LHCN-M2 (cell line): ENCODE data around the gene PCA3. TPM values are rescaled to one million over a fixed set of nuclear protein-coding genes. Genes with fewer than 3 reads are reported as not detected.
A peak's percentile ranks its signal among the peaks of the same experiment; 100 is the strongest.
"Not testable (repeated sequence)": the region's sequence is repeated elsewhere in the genome, so short reads cannot be mapped to it uniquely, and the experiment has no call there.

ENCODE experiments used
- DNase-seq: peaks from one replicate; pipeline ENCODE4 v3.0.0-alpha.2; 2012; ENCODE audit warnings: low read depth
- polyA plus RNA-seq: library from polyadenylated mRNA; unstranded; fragments of >200 nt; gene quantifications from one replicate; pipeline ENCODE4 v1.2.1, GENCODE V29; 2012; ENCODE audit warnings: missing spikeins
- total RNA-seq: library from RNA; depleted of rRNA; stranded (reverse); fragments of >200 nt; gene quantifications from 2 replicates; pipeline ENCODE4 v1.2.3, GENCODE V29; 2014; rRNA removed

PCA3 gene
- 0.29 TPM in 1 of 2 replicates, not detected in the other for total RNA-seq
- 7.6 TPM for polyA plus RNA-seq

DNA sequence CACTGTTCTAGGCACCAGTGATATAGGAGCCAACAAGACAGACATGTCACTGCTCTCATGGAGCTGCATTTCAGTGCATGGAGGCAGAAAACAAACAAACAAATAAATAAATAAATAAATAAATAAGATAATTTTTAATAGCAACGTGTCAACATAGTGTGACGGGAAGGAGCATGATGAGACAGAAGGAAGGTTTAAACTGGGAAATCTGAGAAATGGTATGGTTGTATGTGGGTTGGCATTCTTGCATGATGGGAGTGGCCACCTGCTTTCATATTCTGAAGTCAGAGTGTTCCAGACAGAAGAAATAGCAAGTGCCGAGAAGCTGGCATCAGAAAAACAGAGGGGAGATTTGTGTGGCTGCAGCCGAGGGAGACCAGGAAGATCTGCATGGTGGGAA, at the start of gene PCA3:
Gene PCA3, plus strand, starts transcription at position 301 of the 400 bp plus-strand sequence.
- no peak for DNase-seq

DNA sequence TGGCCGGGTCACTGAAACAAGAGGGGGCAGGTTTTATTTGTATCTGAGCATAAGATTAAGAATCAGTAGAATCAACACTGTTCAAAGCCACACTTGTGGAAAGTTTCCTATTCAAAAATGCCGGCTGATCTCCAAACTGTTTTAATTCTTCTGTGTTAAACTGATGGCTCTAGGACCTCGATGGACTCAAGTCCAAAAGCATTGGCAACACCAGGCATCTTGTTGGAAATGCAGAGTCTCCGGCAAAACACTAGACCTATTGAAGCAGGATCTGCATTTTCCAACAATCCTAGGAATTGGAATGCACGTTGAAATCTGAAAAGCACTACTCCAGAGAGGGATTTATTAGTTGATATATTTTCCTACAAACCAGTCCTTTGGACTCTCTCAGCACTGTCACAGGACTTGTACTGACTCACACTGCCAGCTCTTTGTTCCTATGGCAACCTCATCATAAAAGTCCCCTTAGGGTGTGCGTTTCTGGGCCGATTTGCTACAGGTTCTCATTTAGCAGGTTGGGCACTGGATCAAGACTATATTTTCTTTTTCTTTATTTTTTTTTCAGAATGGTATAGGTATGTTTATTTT, 48.1 kb upstream of the PCA3 start:
- DNase-seq, result peak; percentile 56

DNA sequence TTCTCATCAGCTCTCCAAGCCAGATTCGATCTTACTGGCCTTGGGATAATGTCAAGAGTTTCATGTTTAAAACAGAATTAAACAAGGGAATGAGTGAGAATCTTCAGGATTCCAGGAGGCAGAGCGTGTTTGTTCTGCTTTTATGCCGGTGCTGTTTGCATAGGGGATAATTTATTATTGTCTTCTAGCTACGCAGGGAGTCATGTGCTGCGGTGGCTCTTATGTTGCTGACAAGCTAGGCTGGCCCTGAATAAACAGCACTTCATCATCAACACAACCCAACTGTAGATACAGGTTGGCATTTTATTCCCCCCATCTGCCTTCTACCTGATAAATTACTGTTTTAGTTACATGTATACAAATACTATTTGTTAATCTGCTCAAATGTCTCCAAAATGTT, 47.1 kb upstream of the PCA3 start:
- DNase-seq, result no peak

DNA sequence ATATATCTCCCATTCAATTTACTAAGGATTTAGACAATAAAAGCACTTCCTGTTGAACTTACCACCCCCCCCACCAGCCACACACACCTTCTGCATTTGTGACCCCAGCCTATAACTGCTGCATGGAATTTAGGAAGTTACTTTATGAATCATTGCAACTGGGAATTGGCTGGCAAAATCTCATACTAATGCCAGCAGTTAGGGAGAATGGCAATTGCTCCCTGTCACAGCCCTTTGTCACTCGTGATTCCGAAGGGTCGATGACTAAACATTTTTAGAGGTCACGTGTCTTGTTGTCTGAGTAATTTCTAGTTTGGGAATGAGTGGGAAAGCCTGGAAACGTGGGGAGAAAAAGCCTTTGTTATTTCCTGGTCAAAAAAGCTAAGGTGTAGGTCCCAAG, 46.6 kb upstream of the PCA3 start:
- peak; percentile 84 for DNase-seq

DNA sequence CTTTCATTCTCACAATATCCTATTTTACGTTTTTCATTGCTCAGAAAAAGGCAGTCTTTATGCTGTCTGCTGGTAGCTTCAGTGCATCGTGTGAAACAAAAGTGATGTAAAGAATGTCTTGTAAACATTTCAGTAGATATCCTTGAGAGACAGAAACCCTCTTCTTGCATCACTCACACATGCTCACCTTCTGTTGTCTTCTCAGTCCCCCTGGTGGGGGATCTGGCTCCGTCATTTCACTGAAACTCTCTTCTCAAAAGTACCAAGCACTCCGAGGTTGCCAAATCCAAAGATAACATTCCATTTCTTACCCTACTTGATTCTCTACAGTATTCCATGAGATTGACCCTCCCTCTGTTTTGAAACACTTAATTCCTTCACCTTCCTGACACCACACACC, 46.1 kb upstream of the PCA3 start:
- DNase-seq, result no peak

DNA sequence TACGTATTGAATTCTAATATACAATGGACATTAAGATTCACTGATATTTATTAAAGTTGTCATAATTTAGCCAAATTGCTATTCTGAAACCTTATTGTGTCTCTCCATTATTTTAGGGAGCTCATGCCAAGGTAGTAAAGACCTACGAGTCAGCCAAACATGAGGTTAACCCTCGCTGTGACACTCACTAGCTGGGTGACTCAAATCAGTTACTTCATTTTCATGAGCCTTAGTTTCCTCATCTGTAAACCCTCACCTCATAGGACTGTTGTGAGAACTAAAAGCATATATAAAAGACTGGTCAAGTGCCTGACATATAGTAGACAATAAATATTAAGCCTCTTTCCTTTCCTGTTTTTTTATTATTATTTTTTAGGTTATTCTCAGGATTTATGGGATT, 44.0 kb upstream of the PCA3 start:
- no peak for DNase-seq

DNA sequence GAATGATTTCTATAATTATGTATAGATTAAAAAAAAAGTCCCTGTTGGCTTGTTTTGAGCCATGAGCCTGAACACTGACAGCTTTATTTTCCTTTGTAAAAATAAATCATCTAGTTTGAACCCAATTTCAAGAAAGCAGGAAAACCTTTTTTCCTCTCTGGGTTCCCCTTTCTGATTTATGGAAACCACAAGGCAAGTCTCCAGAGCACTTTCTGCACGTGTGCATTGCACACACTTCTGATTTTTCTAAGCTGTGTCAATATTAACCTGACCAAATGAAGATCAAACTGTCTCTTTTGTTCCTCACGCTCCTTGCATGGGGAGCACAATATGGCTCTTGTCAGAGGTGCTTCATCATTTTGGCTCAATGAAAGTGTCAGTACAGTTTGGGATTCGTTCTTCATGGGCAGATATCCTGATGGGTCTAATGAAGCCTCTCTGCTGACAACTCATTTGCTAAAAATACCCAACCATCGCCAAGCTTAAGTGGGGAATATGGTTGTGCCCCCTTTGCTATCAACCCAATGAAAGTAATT, 39.2 kb upstream of the PCA3 start:
- no peak for DNase-seq

DNA sequence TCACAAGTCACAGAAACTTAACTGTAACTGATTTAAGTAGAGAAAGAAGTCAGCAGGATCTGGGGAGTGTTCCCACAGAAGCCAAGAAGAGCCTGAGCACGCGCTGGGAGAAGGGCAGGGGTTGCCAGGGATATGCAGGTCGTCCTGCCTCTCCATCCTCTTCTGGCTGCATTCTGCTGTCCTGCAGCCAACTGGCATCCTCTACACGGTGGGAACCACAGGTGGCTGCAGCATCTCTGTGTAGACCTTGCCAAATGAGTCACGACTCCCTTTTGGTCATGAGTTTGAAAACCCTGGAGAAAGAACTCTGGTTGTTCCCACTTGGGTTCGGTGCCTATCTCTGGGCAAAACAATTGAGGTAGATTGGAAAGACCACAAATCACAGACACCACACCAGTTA, 38.4 kb upstream of the PCA3 start:
- DNase-seq, result no peak

DNA sequence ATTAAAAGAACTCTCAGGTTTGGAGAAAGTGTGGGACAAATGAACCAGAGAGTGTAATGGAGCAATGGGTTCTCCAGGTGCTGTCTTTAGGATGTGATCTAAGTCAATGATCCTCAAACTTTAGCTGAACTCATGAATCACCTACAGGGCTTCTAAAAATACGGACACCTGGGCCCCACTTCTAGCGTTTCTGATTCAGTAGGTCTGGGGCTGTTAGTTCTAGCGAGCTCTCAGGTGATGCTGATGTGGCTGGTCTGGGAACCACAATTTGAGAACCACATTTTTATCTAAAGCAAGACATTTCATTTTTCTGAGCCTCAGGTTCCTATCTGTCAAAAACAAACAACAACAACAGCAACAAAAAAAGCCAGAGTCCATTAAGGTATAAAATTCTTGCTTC, 35.1 kb upstream of the PCA3 start:
- DNase-seq, result no peak

DNA sequence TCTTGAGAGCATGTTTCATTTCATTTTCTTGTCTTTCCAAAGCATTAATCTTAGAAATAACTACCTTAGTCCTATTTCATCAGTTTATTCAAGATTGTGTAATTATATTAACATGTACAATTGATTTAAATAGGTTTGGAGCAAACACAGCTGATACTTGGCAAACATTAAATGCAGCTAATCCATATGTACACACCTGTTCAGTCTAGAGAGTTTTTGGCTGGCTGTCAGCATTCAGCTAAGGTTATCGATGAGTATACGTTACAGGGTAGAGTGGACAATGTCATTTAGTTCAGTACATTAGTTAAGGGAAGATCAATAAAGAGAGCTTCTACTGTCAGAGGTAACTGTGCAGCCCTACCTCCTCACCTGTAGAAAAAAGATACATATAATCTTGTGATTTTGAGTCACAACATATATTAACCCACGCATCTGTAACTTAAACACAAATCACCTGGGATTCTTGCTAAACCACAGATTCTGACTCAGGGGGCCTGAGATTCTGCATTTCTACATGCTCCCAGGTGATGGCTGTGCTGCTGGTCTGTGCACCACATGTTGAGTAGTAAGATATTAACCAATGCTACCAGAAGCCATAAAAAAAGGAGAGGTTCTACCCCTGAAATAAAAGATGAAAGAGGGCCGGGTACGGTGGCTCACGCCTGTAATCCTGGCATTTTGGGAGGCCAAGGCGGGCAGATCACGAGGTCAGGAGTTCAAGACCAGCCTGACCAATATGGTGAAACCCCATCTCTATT, 34.1 kb upstream of the PCA3 start:
- no peak for DNase-seq

DNA sequence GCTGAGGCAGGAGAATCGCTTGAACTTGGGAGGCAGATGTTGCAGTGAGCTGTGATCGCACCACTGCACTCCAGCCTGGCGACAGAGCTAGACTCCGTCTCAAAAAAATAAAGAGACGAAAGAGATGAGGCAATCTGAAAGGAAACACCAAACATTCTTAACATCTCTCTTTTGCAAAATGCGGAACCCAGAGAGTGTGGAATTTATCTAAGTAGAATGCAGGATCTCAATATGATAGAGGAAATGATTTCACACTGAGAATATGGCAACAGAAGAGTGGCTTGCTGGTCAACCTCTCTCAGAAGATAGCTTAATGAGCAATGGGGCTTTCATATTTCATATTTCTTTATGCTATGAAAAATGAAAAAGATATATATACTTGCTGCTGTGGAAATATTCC, 33.4 kb upstream of the PCA3 start:
- no peak for DNase-seq

DNA sequence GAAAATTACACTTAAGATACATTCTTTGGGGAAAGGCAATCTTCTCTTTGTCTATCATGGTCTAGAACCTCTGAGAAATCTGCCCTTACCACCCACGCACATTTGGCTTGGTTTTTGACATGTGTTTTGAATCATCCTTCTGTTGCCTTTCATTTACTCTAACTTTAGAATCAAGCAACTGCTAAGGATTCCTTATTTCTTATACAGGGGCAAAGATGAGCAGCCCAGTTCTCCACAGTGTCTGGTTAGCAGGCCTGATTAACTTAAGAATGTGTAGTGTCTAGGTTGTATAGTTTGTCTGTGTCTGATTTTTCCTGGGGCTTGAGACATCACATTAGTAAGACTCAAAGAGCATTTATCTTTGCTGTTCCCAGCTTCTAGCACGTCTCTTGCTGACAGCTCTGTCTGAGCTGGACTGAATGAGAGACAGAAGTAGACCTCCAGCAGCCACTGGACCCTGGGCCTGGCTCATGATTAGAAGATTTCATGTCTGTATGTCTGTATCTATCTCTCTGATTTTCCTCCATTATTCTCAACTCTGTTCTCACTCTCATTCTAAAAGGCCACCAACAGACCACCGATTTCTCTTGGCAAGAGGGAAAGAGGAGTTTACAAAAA, 31.8 kb upstream of the PCA3 start:
- no peak for DNase-seq

DNA sequence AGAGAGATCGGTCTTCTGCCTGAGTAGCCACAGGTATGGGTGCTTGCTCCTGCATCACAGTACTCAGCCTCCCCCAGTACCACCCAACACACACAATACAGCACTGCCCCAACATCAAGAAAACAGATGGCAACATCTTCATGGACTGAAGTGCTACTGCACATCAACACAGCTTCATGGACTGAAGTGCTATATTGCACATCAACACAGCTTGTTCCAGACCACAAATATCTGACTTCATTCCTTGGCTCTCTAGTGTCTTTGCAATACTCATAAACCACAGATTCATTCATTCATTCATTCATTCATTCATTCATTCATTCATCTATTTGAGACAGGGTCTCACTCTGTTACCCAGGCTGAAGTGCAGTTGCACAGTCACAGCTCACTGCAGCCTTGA, 31.1 kb upstream of the PCA3 start:
- DNase-seq, result no peak

DNA sequence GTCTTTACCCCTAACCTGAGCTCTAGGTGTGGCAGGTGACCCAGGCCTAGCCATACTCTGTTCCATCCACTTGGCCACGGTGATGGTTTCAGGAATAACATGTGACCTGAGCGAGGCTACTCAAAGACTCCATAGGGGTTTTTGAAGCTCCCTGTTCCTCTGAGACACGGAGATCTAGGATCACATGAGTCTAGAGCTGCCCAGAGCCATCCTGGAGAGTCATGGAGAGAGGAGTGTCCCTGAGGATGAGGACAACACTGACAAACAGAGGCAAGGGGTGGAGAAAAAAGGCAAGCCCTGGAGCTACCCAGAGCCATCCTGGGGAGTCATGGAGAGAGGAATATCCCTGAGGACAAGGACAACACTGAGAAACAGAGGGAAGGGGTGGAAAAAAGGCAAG, 29.5 kb upstream of the PCA3 start:
- no peak for DNase-seq

DNA sequence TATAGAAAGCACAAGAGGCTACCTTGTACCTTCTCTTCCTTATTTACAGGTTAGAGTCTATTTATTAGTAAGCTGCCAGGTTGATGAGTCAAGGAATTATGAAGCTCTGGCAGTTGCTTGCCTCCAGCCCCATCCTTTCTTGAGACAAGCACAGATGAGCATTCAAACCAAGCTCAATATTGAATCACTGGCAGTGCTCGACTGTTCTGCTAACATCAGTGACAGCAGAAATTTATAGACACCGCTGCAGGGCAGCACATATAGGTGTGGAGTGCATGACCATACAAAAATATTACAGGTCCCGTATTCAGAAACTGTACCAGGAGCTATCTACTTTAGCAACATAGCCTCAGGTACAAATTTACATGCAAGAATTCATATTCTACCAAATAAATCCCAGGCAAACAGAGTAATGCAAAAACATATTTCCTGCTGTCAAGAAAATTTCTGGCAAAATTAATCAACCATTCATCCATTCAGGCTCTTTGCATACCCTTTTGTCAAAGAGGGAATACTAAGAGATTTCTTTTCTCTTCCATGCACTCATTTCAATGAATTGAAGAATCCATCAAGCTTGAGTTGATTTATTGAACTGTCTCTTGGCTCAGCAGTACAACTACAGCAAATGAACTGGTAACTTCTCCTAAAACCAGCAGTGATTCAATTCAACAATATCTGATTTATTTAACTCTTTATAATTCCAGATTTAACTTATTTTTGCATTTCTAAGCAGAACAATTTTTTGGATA, 26.9 kb upstream of the PCA3 start:
- DNase-seq, result no peak

DNA sequence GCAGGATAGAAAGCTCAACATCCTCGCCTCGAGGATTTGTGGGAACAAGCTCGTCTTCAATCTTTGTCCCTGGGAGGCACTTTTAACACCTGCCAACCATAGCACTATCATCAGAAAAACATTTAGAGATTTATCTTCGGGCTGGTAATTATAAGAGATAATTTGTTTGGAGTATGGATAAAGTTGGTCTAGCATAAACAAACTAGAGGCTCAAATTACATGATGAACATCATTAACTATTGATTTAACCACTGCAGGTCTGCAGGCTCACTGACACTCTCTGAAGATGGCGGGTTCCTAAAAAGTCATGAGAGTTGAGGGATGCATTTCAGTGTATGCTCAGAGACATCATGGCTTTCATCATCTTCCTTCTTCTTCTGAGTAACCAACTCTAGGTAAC, 25.8 kb upstream of the PCA3 start:
- no peak for DNase-seq

DNA sequence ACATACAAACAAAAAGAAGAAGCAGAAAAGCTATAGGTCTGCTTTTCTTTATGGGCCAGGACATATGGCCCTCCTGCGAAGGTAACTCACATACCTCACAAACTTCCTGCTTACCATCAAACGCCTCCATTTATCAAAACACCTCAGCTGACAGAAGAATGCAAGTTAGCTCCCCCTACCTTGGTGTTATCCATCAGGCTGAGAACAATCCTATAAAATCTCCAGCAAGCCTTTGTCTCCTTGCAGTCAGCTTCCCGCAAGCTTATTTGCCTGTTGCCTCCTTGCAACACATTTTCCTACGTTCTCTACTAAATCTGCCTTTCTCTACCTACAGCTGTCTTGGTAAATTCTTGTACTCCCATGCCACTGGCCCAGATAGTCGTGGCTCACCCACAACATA, 22.7 kb upstream of the PCA3 start:
- DNase-seq, result no peak

DNA sequence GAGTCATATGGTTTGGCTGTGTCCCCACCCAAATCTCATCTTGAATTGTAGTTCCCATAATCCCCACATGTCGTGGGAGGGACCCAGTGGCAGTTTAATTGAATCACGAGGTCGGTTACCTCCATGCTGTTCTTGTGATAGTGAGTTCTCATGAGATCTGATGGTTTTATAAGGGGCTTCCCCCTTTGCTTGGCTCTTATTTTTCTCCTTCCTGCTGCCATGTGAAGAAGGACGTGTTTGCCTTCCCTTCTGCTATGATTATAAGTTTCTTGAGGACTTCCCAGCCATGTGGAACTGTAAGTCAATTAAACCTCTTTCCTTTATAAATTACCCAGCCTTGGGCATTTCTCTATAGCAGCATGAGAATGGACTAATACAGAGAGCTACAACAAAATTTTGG, 21.3 kb upstream of the PCA3 start:
- DNase-seq, result not testable (repeated sequence)

DNA sequence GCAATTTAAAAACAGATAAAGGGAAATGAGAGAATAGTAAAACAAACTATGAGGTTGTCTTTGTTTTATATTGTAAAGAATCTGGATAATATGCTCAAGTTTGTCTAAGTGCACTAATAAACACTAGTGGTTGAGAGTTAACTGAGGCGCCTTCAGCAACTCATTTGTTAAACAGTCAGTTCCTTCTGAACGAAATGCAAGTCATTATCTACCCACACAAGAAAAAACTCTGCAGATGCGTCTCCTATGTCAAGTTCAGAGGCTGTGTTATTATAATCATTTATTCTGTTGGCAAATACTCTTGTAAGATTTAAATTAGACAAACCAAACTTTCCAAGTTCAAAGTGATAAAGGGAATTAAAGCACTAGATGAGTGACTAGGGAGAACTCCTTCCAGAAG, 20.3 kb upstream of the PCA3 start:
- DNase-seq, result no peak

DNA sequence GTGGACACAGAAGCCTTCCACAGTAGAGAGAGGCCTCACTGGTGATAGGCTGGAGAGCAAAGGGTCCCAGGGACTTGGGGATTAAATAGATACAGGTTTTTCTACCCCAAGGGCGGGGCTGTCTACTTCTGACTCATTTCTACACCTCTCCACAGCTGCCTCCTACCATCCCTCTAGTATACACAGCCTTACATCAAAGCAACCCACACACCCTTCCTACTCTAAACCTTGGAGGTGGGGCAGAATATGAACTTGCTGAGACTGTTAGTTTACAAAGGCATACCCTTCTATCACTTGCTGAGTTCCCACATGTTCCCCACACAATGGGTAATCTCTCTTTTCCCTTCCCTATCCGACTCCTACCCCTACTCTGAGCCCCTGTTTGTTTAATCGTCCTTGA, 19.9 kb upstream of the PCA3 start:
- DNase-seq, result no peak

DNA sequence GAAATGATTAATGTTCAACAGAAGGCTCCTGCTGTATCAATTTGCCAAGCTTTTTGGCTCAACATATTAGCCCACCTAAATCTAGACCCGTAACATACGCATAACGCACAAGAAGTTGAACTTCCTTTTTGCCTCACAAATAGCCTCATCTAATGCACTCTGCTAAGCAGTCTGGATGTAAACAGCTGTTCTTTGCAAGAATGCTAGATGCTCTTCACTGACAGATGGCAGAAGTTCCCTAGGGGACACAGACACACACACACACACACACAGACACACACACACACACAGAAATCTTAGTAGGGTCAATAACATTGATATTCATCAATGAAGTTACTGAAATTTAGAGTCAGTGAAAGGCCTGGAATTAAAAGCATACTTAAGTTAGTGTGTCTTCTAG, 13.2 kb upstream of the PCA3 start:
- DNase-seq, result peak; percentile 71

DNA sequence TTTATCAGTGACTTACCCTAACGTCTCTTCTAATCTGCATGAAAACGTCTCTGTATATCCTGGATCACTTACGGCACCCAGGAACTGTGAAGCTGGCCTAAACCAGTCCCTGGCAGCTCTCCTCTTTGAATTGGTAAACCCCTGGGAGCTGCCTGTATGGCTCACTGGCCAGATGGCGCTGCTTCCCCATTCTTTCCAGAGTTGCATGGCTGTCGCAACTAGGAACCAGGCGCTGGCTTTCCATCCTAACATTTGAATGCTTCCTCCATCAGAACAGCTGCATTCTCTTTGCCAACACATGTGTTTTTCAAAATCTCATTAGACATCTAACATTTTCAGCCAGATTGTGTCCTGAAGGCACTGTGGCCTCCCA, 8.0 kb upstream of the PCA3 start:
- DNase-seq, result peak; percentile 69
